ENCODE measurements around the gene SLC35E3.
A peak's percentile ranks its signal among the peaks of the same experiment; 100 is the strongest.

SLC35E3 gene

DNA sequence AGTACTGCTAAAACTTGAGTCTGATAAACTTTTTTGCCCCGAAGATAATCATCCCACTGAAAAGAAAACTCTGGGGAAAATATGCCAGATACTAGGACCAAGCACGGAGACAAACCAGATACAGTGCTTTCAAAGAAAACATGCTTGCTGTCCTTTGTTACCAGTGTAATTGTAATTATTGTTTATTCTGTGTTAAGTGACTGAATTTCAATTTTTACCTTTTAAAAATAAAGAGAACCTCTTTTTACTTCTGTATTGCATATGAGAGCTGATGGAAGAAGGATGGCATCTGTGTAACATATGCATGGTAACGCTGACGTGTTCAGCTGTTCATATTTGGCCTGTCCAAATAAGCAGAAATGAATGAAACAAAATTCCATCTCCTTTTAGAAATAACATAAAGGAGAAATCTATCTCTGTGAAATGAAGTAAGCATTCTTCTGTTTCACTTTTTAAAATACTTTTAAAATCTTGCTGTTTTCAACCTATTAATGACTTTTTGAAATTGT is 22.5 kb downstream of the SLC35E3 start:
- no peaks in the 10 kb centered on the region for H3K9me3 ChIP-seq
- TF ChIP-seq Cebpa-rat (IDR thresholded peaks at IDR 0.05): no peak
- H3K4me1 ChIP-seq: peaks cover 46% of the 10 kb centered on the region
- no peak overlapping the region for H3K9ac ChIP-seq
- H4K20me1 ChIP-seq: no peaks in the 10 kb centered on the region
- peak overlapping the region; percentile 37; the same call in 1 of the 2 replicates for H3K27ac ChIP-seq
- no peaks in the 10 kb centered on the region for H3K27me3 ChIP-seq
- no peak overlapping the region for H3K4me3 ChIP-seq
- no peak overlapping the region for H3K4me2 ChIP-seq
- H3K36me3 ChIP-seq: peaks cover 47% of the 10 kb centered on the region

DNA sequence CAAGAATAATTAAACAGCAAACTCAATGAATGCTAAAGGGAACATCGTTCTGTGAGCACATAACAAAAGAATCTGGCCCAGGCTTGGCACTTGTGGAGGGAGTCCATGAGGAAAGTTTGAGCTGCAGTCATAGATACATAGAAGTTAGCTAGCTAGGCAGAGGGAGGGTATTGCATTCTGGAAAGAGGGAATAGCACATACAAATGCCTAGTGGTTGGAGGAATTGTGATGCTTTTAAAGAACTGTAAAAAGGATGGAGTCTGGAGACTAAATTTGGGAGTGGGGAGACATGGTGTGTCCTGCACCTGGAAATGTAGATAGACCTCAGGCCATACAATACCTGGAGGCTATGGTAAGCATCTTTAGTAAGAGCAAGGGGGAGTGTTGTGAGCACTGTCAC is 24.0 kb downstream of the SLC35E3 start:
- H3K27ac ChIP-seq: peak overlapping the region; percentile 88
- no peak overlapping the region for H3K9ac ChIP-seq
- H3K36me3 ChIP-seq: peaks cover 33% of the 10 kb centered on the region
- H4K20me1 ChIP-seq: no peaks in the 10 kb centered on the region
- H3K9me3 ChIP-seq: no peaks in the 10 kb centered on the region
- no peak for TF ChIP-seq Cebpa-rat (IDR thresholded peaks at IDR 0.05)
- peak overlapping the region; percentile 88 for H3K4me2 ChIP-seq
- peaks cover 52% of the 10 kb centered on the region for H3K4me1 ChIP-seq
- no peaks in the 10 kb centered on the region for H3K27me3 ChIP-seq
- no peak overlapping the region for H3K4me3 ChIP-seq

DNA sequence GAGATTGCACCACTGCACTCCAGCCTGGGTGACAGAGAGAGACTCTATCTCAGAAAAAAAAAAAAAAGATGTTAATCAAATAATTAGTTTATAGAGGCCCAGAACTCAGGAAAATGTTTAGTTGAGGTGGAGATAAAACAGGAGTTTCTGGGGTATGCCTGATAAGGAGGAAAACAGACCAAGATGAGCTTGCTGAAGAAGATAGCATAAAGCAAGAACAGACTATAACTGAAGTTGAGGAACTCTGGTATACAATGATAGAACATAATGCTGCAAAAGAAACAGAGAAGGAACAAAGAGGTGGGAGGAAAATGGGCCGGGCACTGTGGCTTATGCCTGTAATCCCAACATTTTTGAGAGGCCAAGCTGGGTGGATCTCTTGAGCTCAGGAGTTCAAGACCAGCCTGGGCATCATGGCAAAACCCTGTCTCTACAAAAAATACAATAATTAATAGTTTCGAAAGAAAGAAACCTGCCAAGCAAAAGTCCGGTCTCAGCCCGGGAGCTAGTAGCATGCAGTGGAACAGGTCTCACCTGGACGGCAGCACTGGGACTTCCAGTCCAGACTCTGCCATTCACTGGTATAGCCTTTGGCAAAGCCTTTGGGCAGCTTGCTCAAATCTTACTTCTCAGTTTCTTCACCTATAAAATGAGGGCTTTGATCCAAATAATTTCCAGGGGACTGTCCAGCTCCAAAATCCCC is 25.4 kb downstream of the SLC35E3 start:
- Histone ChIP-seq H3K9ac (peak overlapping the region; percentile 49), H3K27me3 (no peaks in the 10 kb centered on the region)
- TF ChIP-seq Cebpa-rat (IDR thresholded peaks at IDR 0.05): no peak

DNA sequence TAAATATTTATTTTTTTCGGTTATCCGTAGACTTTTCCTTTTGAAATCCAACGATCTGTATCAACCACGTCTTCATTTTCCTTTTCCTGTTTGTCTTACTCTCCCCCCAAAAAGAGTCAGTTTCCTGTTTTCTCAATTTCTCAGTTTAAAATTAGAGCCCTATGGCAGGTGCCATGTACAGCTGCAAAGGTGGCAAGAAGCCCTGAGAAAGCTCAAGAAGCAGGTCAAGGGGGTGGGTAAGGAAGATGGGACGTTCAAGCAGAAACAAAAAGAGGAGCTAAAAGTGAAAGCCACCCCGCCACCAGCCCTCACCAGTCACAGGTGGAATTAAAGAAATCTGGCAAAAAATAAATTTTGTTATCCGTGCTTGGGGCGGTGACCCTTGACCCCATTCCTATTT is 26.7 kb downstream of the SLC35E3 start:
- H3K27ac ChIP-seq: peak overlapping the region; percentile 88

More for the DNA sequence above, 25.4 kb downstream of the SLC35E3 start:
- Histone ChIP-seq H3K4me2 (peak overlapping the region; percentile 88), H3K4me3 (no peak overlapping the region), H4K20me1 (no peaks in the 10 kb centered on the region), H3K36me3 (peaks cover 19% of the 10 kb centered on the region), H3K27ac (peak overlapping the region; percentile 88), H3K9me3 (no peaks in the 10 kb centered on the region), H3K4me1 (peaks cover 66% of the 10 kb centered on the region)

DNA sequence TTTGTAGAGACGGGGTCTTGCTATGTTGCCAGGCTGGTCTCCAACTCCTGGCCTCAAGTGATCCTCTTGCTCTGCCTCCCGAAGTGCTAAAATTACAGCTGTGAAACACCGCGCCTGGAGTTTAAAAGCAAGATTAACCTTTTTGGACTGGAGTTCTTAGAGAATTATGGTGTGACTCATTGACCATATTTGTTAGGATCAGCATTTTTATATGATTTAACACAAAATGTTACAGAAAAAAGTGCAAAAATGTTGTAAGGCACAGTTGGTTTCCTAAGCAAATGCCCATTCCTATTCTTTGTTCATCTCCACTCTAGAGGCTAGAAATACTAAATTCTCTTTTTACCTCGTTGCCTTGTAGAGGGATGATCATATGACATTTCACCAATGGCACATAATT is 27.6 kb downstream of the SLC35E3 start:
- peak overlapping the region; percentile 68 for H3K9ac ChIP-seq
- TF ChIP-seq Cebpa-rat (IDR thresholded peaks at IDR 0.05): no peak
- H3K27ac ChIP-seq: peak overlapping the region; percentile 88
- H3K27me3 ChIP-seq: no peaks in the 10 kb centered on the region
- no peaks in the 10 kb centered on the region; the same call in 1 of the 2 replicates for H3K9me3 ChIP-seq
- peaks cover 74% of the 10 kb centered on the region for H3K4me1 ChIP-seq
- peak overlapping the region; percentile 88 for H3K4me2 ChIP-seq
- peak overlapping the region; percentile 51; the same call in 1 of the 2 replicates for H3K4me3 ChIP-seq
- peaks cover 11% of the 10 kb centered on the region for H3K36me3 ChIP-seq
- no peaks in the 10 kb centered on the region for H4K20me1 ChIP-seq

More for the DNA sequence above, 26.7 kb downstream of the SLC35E3 start:
- Histone ChIP-seq H3K9ac (peak overlapping the region; percentile 68), H3K4me3 (peak overlapping the region; percentile 51), H4K20me1 (no peaks in the 10 kb centered on the region), H3K27me3 (no peaks in the 10 kb centered on the region), H3K36me3 (peaks cover 14% of the 10 kb centered on the region), H3K4me2 (peak overlapping the region; percentile 88), H3K9me3 (no peaks in the 10 kb centered on the region; the same call in 1 of the 2 replicates), H3K4me1 (peaks cover 74% of the 10 kb centered on the region)
- TF ChIP-seq Cebpa-rat (IDR thresholded peaks at IDR 0.05): no peak

DNA sequence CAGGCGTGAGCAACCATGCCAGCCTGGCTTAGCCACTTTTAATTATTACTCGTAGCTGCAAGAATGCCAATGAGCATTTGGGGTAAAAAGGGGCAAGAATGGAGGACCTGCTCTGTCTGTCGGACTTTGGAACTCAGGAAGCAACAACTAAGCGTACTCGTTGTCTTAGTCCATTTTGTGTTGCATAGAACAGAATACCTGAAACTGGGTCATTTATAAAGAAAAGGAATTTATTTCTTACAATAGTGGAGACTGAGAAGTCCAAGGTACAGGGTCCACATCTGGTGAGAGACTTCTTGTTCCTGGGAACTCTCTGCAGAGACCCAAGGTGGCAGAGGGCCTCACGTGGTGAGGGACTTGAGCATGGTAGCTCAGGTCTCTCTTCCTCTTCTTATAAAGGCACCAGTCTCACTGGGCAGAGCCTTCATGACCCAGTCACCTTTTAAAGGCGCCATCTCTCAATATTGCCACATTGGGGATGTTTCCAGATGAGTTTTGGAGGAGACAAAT is 29.2 kb downstream of the SLC35E3 start:
- H3K9me3 ChIP-seq: no peaks in the 10 kb centered on the region; the same call in 1 of the 2 replicates
- H3K36me3 ChIP-seq: peaks cover 12% of the 10 kb centered on the region
- no peak overlapping the region for H3K9ac ChIP-seq
- H3K4me1 ChIP-seq: peaks cover 77% of the 10 kb centered on the region
- no peak for TF ChIP-seq Cebpa-rat (IDR thresholded peaks at IDR 0.05)
- no peaks in the 10 kb centered on the region for H4K20me1 ChIP-seq
- H3K4me3 ChIP-seq: no peak overlapping the region
- peak overlapping the region; percentile 88 for H3K4me2 ChIP-seq
- H3K27ac ChIP-seq: peak overlapping the region; percentile 88
- no peaks in the 10 kb centered on the region for H3K27me3 ChIP-seq

DNA sequence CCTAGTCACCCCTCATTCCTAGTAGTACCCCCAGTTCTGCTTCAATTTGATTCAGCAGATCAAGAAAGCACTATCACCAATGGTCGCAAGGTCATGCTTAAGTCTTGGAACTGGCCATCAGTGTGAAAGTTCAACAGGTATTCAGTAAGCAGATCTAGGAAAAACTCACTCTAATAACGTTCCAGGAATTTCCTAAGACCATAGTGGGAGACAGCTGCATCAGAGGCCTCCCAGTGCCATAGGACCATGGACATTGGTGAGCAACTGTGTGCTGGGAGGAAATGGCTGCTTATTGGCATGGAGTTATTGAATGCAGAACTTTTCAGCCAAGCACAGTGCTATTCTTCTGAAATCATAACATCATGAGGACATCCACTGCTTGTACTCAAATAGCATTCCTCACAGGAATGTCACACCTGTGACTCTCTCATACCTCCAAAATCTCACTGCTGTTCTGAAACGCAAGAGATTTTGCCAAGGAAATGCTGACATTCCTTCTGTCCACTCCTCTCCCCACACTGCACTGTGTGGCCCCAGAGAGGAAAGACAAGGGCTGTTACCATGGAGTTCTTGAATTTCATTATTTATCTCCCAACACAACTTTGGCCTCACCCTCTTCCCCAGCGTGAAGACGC is 31.1 kb downstream of the SLC35E3 start:
- no peak overlapping the region for H3K9ac ChIP-seq
- H3K27me3 ChIP-seq: no peaks in the 10 kb centered on the region
- H3K27ac ChIP-seq: no peak overlapping the region
- H3K36me3 ChIP-seq: peaks cover 24% of the 10 kb centered on the region
- no peak for TF ChIP-seq Cebpa-rat (IDR thresholded peaks at IDR 0.05)
- no peaks in the 10 kb centered on the region; the same call in 1 of the 2 replicates for H3K9me3 ChIP-seq
- H4K20me1 ChIP-seq: no peaks in the 10 kb centered on the region
- H3K4me3 ChIP-seq: no peak overlapping the region
- H3K4me1 ChIP-seq: peaks cover 58% of the 10 kb centered on the region
- H3K4me2 ChIP-seq: peak overlapping the region; percentile 88; the same call in 1 of the 2 replicates

DNA sequence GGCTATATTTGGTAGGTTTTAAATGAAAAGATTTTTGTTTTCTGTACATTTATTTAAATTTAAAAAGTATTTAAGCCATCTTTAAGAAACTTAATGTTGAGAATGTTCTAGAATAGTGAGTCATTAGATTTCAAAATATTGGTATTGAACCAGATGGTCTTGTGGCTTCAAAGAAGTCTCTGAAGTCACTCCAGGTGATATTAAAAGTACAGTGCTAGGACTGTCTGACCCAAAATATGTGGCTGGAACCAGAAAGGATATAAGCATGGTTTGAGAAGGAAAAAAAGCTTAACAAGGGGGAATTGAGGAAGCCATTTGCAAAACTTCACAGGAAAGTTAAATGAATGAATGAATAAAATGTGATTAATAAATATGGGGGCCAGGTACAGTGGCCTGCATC is 33.3 kb downstream of the SLC35E3 start:
- Histone ChIP-seq H3K4me1 (peaks cover 54% of the 10 kb centered on the region), H3K27ac (no peak overlapping the region), H4K20me1 (no peaks in the 10 kb centered on the region), H3K9ac (no peak overlapping the region), H3K27me3 (no peaks in the 10 kb centered on the region), H3K9me3 (no peaks in the 10 kb centered on the region; the same call in 1 of the 2 replicates), H3K4me3 (no peak overlapping the region), H3K36me3 (peaks cover 24% of the 10 kb centered on the region), H3K4me2 (no peak overlapping the region)
- no peak for TF ChIP-seq Cebpa-rat (IDR thresholded peaks at IDR 0.05)

DNA sequence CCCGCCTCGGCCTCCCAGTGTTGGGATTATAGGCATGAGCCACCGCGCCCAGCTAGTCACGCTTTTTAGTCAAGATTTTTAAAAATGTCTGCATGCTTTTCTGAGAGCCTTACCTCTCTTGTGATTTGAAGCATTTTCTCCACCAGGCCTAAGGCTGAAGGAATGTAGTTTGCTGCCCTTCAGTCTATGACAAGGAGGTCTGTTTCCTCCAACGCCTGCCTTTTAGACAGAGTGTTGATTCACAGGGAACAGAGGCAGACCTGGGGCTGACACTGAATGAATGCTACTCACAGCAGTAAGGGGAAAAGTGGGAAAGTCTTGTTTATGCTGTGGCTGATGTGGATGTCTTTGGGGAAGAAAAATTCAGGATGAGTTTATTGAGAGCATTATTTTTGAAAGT is 34.8 kb downstream of the SLC35E3 start:
- Histone ChIP-seq H3K4me1 (peaks cover 54% of the 10 kb centered on the region), H3K9me3 (no peaks in the 10 kb centered on the region; the same call in 1 of the 2 replicates), H3K27me3 (no peaks in the 10 kb centered on the region), H3K4me3 (no peak overlapping the region), H3K36me3 (peaks cover 24% of the 10 kb centered on the region), H3K4me2 (no peak overlapping the region), H3K9ac (no peak overlapping the region), H4K20me1 (no peaks in the 10 kb centered on the region), H3K27ac (no peak overlapping the region)
- no peak for TF ChIP-seq Cebpa-rat (IDR thresholded peaks at IDR 0.05)

DNA sequence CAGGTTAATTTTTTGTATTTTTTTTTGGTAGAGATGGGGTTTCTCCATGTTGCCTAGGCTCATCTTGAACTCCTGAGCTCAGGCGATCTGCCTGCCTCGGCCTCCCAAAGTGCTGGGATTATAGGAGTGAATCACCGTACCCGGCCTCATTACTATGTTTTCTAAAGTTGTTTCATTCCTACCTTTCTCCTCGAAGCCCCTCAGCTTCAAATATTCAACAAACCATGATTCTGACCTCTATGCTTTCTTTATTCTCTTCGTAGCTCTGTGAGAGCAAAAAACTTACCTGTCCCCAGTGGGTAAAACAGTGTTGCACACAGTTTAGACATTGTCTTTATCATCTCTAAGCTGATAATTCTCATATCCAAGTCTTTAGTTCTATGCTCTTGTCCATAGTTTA is 35.8 kb downstream of the SLC35E3 start:
- H3K27me3 ChIP-seq: no peaks in the 10 kb centered on the region
- no peak overlapping the region for H3K4me2 ChIP-seq
- H3K9ac ChIP-seq: no peak overlapping the region
- peaks cover 49% of the 10 kb centered on the region for H3K4me1 ChIP-seq
- no peak overlapping the region for H3K4me3 ChIP-seq
- no peaks in the 10 kb centered on the region for H4K20me1 ChIP-seq
- no peak overlapping the region for H3K27ac ChIP-seq
- H3K36me3 ChIP-seq: peaks cover 24% of the 10 kb centered on the region
- TF ChIP-seq Cebpa-rat (IDR thresholded peaks at IDR 0.05): no peak
- H3K9me3 ChIP-seq: no peaks in the 10 kb centered on the region; the same call in 1 of the 2 replicates
